Inferior parietal cortex (tissue), 1 donor: ENCODE results near the gene HOXC13.
A peak's percentile ranks its signal among the peaks of the same experiment; 100 is the strongest.

Experiments used
- DNase-seq: peaks from one replicate; pipeline ENCODE4 v3.0.0-alpha.2; 2016; ENCODE audit errors: extremely low spot score

The HOXC13 gene

GRCh38 chr12:53939141-53940108 lies 794 bp downstream of the HOXC13 start:
- no peak for DNase-seq

- no peak for DNase-seq
Observed at GRCh38 chr12:53940443-53941014, 1.9 kb downstream of the HOXC13 start.

GRCh38 chr12:53941187-53941586 lies 2.6 kb downstream of the HOXC13 start:
- no peak for DNase-seq

- no peak for DNase-seq
Observed at GRCh38 chr12:53941750-53942149, 3.1 kb downstream of the HOXC13 start.

- no peak for DNase-seq
Observed at GRCh38 chr12:53942467-53942997, 3.9 kb downstream of the HOXC13 start.

GRCh38 chr12:53944209-53944608 lies 5.6 kb downstream of the HOXC13 start:
- no peak for DNase-seq

GRCh38 chr12:53944907-53945847 lies 6.5 kb downstream of the HOXC13 start:
- no peak for DNase-seq

GRCh38 chr12:53947743-53948142 lies 9.1 kb downstream of the HOXC13 start:
- DNase-seq: no peak

- peak; percentile 9 for DNase-seq
Observed at GRCh38 chr12:53948650-53949593, 10.3 kb downstream of the HOXC13 start.

- DNase-seq: no peak
Observed at GRCh38 chr12:53949631-53950436, 11.2 kb downstream of the HOXC13 start.

- no peak for DNase-seq
Observed at GRCh38 chr12:53950437-53950773, 11.8 kb downstream of the HOXC13 start.

- no peak for DNase-seq
Observed at GRCh38 chr12:53950789-53951576, 12.4 kb downstream of the HOXC13 start.

GRCh38 chr12:53951577-53952334 lies 13.1 kb downstream of the HOXC13 start:
- no peak for DNase-seq

GRCh38 chr12:53952335-53952694 lies 13.7 kb downstream of the HOXC13 start:
- DNase-seq: no peak

- DNase-seq: no peak
Observed at GRCh38 chr12:53952871-53953734, 14.5 kb downstream of the HOXC13 start.

- no peak for DNase-seq
Observed at GRCh38 chr12:53953831-53954693, 15.4 kb downstream of the HOXC13 start.

GRCh38 chr12:53954694-53955035 lies 16.0 kb downstream of the HOXC13 start, which contains the start of gene HOXC12:
TSS of gene HOXC12 (plus strand) at chr12:53954903. CDS start at chr12:53954930, 27 bp downstream.
- no peak for DNase-seq
